ENCODE results near the gene HADHA. TPM values are rescaled to one million over a fixed set of nuclear protein-coding genes. Genes with fewer than 3 reads are reported as not detected.

HADHA gene
- total RNA-seq, 1 experiment from 2014 or later, result 118 TPM

DNA sequence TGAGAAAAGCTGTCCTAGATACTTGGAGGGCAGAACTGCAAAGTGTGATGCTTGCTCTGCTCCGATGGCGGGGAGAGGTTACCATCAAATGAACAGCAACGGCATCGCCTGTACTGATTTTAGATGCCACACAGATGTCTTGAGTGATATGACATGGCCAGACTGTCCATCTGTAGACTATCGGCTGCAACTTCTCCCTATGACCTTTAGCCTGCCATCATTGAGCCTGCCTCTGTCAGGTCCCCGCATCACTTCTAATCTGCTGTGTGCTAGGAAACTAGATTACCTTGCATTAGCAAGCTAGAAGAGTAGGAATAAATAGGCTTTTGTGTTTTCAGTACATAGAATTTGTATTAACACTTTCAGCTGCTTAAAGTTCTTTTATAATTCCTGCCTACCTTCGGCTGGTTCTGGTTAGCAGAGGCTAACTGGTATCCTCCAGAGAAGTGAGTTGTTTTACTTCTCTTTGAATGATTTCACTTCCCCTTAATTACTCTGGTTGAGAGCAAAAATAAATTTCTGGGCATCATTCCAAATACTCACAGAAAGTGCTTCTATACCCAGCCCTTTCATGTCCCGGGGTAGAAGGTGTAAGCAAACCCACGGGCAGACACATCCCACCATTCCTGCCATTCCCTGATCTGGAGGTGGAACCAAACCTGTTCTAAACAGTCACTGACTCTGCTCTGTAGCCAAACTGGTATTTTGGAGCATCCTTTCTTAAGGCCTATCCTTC is 47.6 kb downstream of the HADHA start:
- Mint-ChIP-seq H3K27me3 (ENCODE audit: low read depth) (no peaks in the 10 kb centered on the region), H3K4me1 (no peaks in the 10 kb centered on the region), H3K27ac (no peak overlapping the region), H3K36me3 (peaks cover 70% of the 10 kb centered on the region), H3K4me3 (no peak overlapping the region), H3K9me3 (no peaks in the 10 kb centered on the region)
- ATAC-seq (no peak), DNase-seq (ENCODE audit: low spot score) (no peak)
- POLR2A ChIA-PET, result no interaction called here
- TF ChIP-seq ZNF121 (CRISPR knock-in tag; IDR thresholded peaks at IDR 0.05) (no peak), GABPB1 (CRISPR knock-in tag; IDR thresholded peaks at IDR 0.05) (no peak), IRF2 (CRISPR knock-in tag; IDR thresholded peaks at IDR 0.05; ENCODE audit: borderline replicate concordance, low read depth) (no peak)
- TF ChIP-seq, protein P1, sequence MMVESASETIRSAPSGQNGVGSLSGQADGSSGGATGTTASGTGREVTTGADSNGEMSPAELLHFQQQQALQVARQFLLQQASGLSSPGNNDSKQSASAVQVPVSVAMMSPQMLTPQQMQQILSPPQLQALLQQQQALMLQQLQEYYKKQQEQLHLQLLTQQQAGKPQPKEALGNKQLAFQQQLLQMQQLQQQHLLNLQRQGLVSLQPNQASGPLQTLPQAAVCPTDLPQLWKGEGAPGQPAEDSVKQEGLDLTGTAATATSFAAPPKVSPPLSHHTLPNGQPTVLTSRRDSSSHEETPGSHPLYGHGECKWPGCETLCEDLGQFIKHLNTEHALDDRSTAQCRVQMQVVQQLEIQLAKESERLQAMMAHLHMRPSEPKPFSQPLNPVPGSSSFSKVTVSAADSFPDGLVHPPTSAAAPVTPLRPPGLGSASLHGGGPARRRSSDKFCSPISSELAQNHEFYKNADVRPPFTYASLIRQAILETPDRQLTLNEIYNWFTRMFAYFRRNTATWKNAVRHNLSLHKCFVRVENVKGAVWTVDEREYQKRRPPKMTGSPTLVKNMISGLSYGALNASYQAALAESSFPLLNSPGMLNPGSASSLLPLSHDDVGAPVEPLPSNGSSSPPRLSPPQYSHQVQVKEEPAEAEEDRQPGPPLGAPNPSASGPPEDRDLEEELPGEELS (CRISPR knock-in tag; IDR thresholded peaks at IDR 0.05), result no peak
- CTCF ChIA-PET, result no interaction called here

DNA sequence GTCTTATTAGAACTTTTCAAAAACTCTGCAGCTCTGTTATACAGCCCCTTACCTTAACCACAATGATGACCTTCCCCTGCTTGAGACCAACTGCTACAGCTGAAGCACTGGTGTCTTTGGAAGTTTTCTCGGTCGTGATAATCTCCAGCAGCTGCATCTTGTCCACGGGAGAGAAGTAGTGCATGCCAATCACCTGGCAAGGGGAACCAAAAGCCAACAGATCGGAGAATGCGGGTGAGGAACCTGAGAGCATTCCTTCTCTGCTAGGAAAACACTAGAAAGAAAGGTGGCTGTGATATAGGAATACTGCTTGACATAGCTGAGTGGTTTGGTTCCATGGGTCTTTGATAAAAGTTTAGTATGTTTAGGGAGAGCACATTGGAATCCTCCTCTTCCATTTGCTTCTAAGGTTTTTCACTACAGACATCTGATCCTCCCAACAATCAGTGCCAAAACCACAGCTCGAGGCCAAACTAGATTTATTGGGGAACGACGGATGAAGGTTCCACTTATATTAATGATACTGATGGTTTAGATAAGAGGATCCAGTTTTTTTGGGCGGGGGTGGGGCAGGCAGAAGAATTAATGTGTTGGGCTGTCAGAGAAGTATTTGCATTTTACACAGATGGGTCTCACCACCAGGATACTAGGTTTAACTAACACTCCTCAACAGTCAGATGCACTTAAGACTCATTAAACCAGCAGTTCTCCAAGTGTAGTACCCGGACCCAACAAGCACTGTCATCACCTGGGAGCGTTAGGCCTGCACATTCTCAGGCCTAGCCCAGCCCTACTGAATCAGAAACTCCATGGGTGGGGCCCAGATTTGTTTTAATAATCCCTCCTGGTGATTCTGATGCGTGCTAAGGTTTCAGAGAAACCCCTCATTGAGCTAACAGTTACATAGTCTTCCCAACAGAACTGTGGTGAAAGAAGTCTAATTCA is 49.1 kb downstream of the HADHA start:
- CTCF ChIA-PET, result interaction anchor here (0.5 kb wide), 1 partner anchor 28 kb away, joined by 3 read pairs; no protein-coding TSS in a partner anchor
- TF ChIP-seq NR1H2 (CRISPR knock-in tag; IDR thresholded peaks at IDR 0.05) (no peak), TP53 (CRISPR knock-in tag; IDR thresholded peaks at IDR 0.05) (no peak), MXD4 (CRISPR knock-in tag; IDR thresholded peaks at IDR 0.05; ENCODE audit: borderline replicate concordance) (no peak), NR3C1 (CRISPR knock-in tag; conservative IDR thresholded peaks at IDR 0.05; ENCODE audit: low read depth) (no peak), PRRX2 (CRISPR knock-in tag; IDR thresholded peaks at IDR 0.05) (no peak), RORB (CRISPR knock-in tag; IDR thresholded peaks at IDR 0.05) (no peak), ZBTB21 (CRISPR knock-in tag; IDR thresholded peaks at IDR 0.05; ENCODE audit: borderline replicate concordance) (no peak), ZNF138 (CRISPR knock-in tag; conservative IDR thresholded peaks at IDR 0.05) (no peak), SP1 (CRISPR knock-in tag; conservative IDR thresholded peaks at IDR 0.05) (no peak), TCF7 (CRISPR knock-in tag; IDR thresholded peaks at IDR 0.05; ENCODE audit: low read depth) (no peak)
- TF ChIP-seq, protein P2, sequence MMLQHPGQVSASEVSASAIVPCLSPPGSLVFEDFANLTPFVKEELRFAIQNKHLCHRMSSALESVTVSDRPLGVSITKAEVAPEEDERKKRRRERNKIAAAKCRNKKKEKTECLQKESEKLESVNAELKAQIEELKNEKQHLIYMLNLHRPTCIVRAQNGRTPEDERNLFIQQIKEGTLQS (CRISPR knock-in tag; conservative IDR thresholded peaks at IDR 0.05), result no peak
- TF ChIP-seq, protein P3, sequence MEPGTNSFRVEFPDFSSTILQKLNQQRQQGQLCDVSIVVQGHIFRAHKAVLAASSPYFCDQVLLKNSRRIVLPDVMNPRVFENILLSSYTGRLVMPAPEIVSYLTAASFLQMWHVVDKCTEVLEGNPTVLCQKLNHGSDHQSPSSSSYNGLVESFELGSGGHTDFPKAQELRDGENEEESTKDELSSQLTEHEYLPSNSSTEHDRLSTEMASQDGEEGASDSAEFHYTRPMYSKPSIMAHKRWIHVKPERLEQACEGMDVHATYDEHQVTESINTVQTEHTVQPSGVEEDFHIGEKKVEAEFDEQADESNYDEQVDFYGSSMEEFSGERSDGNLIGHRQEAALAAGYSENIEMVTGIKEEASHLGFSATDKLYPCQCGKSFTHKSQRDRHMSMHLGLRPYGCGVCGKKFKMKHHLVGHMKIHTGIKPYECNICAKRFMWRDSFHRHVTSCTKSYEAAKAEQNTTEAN (CRISPR knock-in tag; IDR thresholded peaks at IDR 0.05), result no peak
- TF ChIP-seq, protein P4, sequence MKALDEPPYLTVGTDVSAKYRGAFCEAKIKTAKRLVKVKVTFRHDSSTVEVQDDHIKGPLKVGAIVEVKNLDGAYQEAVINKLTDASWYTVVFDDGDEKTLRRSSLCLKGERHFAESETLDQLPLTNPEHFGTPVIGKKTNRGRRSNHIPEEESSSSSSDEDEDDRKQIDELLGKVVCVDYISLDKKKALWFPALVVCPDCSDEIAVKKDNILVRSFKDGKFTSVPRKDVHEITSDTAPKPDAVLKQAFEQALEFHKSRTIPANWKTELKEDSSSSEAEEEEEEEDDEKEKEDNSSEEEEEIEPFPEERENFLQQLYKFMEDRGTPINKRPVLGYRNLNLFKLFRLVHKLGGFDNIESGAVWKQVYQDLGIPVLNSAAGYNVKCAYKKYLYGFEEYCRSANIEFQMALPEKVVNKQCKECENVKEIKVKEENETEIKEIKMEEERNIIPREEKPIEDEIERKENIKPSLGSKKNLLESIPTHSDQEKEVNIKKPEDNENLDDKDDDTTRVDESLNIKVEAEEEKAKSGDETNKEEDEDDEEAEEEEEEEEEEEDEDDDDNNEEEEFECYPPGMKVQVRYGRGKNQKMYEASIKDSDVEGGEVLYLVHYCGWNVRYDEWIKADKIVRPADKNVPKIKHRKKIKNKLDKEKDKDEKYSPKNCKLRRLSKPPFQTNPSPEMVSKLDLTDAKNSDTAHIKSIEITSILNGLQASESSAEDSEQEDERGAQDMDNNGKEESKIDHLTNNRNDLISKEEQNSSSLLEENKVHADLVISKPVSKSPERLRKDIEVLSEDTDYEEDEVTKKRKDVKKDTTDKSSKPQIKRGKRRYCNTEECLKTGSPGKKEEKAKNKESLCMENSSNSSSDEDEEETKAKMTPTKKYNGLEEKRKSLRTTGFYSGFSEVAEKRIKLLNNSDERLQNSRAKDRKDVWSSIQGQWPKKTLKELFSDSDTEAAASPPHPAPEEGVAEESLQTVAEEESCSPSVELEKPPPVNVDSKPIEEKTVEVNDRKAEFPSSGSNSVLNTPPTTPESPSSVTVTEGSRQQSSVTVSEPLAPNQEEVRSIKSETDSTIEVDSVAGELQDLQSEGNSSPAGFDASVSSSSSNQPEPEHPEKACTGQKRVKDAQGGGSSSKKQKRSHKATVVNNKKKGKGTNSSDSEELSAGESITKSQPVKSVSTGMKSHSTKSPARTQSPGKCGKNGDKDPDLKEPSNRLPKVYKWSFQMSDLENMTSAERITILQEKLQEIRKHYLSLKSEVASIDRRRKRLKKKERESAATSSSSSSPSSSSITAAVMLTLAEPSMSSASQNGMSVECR (CRISPR knock-in tag; IDR thresholded peaks at IDR 0.05; ENCODE audit: borderline replicate concordance), result no peak
- TF ChIP-seq, protein P5, sequence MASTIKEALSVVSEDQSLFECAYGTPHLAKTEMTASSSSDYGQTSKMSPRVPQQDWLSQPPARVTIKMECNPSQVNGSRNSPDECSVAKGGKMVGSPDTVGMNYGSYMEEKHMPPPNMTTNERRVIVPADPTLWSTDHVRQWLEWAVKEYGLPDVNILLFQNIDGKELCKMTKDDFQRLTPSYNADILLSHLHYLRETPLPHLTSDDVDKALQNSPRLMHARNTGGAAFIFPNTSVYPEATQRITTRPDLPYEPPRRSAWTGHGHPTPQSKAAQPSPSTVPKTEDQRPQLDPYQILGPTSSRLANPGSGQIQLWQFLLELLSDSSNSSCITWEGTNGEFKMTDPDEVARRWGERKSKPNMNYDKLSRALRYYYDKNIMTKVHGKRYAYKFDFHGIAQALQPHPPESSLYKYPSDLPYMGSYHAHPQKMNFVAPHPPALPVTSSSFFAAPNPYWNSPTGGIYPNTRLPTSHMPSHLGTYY (CRISPR knock-in tag; IDR thresholded peaks at IDR 0.05), result no peak
- TF ChIP-seq, protein P6, sequence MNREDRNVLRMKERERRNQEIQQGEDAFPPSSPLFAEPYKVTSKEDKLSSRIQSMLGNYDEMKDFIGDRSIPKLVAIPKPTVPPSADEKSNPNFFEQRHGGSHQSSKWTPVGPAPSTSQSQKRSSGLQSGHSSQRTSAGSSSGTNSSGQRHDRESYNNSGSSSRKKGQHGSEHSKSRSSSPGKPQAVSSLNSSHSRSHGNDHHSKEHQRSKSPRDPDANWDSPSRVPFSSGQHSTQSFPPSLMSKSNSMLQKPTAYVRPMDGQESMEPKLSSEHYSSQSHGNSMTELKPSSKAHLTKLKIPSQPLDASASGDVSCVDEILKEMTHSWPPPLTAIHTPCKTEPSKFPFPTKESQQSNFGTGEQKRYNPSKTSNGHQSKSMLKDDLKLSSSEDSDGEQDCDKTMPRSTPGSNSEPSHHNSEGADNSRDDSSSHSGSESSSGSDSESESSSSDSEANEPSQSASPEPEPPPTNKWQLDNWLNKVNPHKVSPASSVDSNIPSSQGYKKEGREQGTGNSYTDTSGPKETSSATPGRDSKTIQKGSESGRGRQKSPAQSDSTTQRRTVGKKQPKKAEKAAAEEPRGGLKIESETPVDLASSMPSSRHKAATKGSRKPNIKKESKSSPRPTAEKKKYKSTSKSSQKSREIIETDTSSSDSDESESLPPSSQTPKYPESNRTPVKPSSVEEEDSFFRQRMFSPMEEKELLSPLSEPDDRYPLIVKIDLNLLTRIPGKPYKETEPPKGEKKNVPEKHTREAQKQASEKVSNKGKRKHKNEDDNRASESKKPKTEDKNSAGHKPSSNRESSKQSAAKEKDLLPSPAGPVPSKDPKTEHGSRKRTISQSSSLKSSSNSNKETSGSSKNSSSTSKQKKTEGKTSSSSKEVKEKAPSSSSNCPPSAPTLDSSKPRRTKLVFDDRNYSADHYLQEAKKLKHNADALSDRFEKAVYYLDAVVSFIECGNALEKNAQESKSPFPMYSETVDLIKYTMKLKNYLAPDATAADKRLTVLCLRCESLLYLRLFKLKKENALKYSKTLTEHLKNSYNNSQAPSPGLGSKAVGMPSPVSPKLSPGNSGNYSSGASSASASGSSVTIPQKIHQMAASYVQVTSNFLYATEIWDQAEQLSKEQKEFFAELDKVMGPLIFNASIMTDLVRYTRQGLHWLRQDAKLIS (CRISPR knock-in tag; IDR thresholded peaks at IDR 0.05; ENCODE audit: borderline replicate concordance), result no peak
- DNase-seq (ENCODE audit: low spot score), result no peak
- no peak overlapping the region for H3K27ac Mint-ChIP-seq
- H3K9me3 Mint-ChIP-seq, result no peaks in the 10 kb centered on the region
- ATAC-seq, result no peak
- H3K4me3 Mint-ChIP-seq, result no peak overlapping the region
- no peaks in the 10 kb centered on the region for H3K27me3 Mint-ChIP-seq (ENCODE audit: low read depth)
- peaks cover 70% of the 10 kb centered on the region for H3K36me3 Mint-ChIP-seq
- POLR2A ChIA-PET, result no interaction called here
- no peaks in the 10 kb centered on the region for H3K4me1 Mint-ChIP-seq
